Uterus (tissue), 2 donors: ENCODE data around the gene MUC20.

Experiments
- CTCF ChIP-seq, 4 experiments: fragments of 200-600 bp in 2 of 4; fragments of 450-650 bp in 2 of 4; sonication (generic) in 2 of 4; IDR thresholded peaks; one replicate each; pipeline ENCODE4 v1.5.1; 2016 to 2019; ENCODE audit warnings: antibody characterized with exemption in 4 of 4, mild to moderate bottlenecking in 2 of 4, moderate library complexity in 1 of 4
- POLR2A ChIP-seq, 2 donors: fragments of 450-650 bp; IDR thresholded peaks; one replicate each; pipeline ENCODE4 v1.6.1; 2016; ENCODE audit warnings: antibody characterized with exemption in 2 of 2, mild to moderate bottlenecking in 1 of 2, moderate library complexity in 1 of 2

- TF ChIP-seq CTCF (IDR thresholded peaks at IDR 0.05) (no peak), POLR2A (IDR thresholded peaks at IDR 0.05) (no peak)
Measured at GRCh38 chr3:195729476-195730251, 8.9 kb downstream of the MUC20 start.
